Mammary epithelial cell (primary cell): ENCODE results near the gene SMTN.

Source experiments
- CTCF ChIP-seq, 2 donors: IDR thresholded peaks in 1 of 2; conservative IDR thresholded peaks in 1 of 2; 2 replicates each; pipeline ENCODE4 v1.5.1; 2011 to 2012; ENCODE audit warnings: inconsistent platforms in 2 of 2, low read length in 2 of 2, mild to moderate bottlenecking in 2 of 2, control low read depth in 1 of 2, low read depth in 1 of 2; ENCODE audit not compliant: insufficient read depth in 1 of 2; ENCODE audit errors: extremely low read depth in 1 of 2
- EZH2 ChIP-seq: IDR thresholded peaks from 2 replicates; pipeline ENCODE4 v1.6.1; 2012; ENCODE audit warnings: low read length, inconsistent platforms, borderline replicate concordance

GRCh38 chr22:31124811-31125465 is 43.8 kb downstream of the SMTN start:
- TF ChIP-seq CTCF (conservative IDR thresholded peaks at IDR 0.05 in 1 of 2, IDR thresholded peaks at IDR 0.05 in 1 of 2; ENCODE audit: extremely low read depth in 1 of 2, insufficient read depth in 1 of 2, low read depth in 1 of 2, low read length in 2 of 2) (no peak), EZH2 (no peak)
